Right atrium auricular region (tissue), 2 donors: Measurements from ENCODE around the gene ANP32B. TPM values are rescaled to one million over a fixed set of nuclear protein-coding genes. Genes with fewer than 3 reads are reported as not detected.

ENCODE experiments used
- DNase-seq: peaks from one replicate; pipeline ENCODE4 v3.0.0-alpha.2; 2019; ENCODE audit warnings: low spot score
- H3K27ac ChIP-seq, 2 donors: fragments of 200-600 bp; sonication (generic); 1 replicate in 1 of 2; 2 replicates in 1 of 2; pipeline ENCODE4 v1.5.1; 2016 to 2019
- H3K27me3 ChIP-seq, 2 donors: fragments of 200-600 bp; sonication (generic); one replicate each; pipeline versions ENCODE4 v1.5.1 to v1.6.0; 2017 to 2019
- H3K36me3 ChIP-seq: fragments of 200-600 bp; sonication (generic); one replicate; pipeline ENCODE4 v1.5.1; 2016
- H3K4me1 ChIP-seq, 2 donors: fragments of 200-600 bp; sonication (generic); one replicate each; pipeline versions ENCODE4 v1.5.1 to v1.6.0; 2017 to 2019
- H3K4me3 ChIP-seq, 2 donors: fragments of 200-600 bp; sonication (generic); 1 replicate in 1 of 2; 2 replicates in 1 of 2; pipeline ENCODE4 v1.5.1; 2017 to 2019; ENCODE audit warnings: mild to moderate bottlenecking in 1 of 2, moderate library complexity in 1 of 2
- H3K9me3 ChIP-seq, 2 donors: fragments of 200-600 bp; sonication (generic); one replicate each; pipeline ENCODE4 v1.5.1; 2019
- total RNA-seq, 2 donors: library from RNA; depleted of rRNA; stranded (reverse); fragments of >200 nt; gene quantifications; one replicate each; pipeline ENCODE4 v1.1.0, GENCODE V29; 2016
- TF ChIP-seq, protein P1 (sequence below), 2 donors: fragments of 200-600 bp; sonication (generic); IDR thresholded peaks; one replicate each; pipeline ENCODE4 v1.5.1; 2019; ENCODE audit warnings: antibody characterized with exemption in 2 of 2

The ANP32B gene
- total RNA-seq, 2 donors from 2014 or later, result 19.5 to 26.8 TPM

DNA sequence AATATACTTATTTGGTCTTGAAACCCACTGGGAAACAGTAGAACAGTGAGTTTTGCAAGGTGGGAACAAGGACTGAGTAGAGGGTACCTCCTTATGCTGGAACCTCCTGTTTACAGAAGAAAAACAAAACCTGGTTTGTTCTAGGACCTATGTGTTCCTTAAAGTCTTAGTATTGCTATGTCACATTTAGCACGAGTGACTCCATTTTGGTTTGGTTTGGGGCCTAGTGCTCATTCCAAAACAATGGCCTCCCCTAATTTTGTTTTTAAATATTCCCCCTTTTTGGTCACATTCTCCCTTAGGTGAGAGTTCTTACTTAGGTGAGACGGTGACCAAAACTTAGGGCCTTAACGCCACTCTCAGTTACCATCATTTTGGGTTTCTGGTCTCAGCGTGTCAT lies 67.2 kb downstream of the ANP32B start:
- H3K4me3 ChIP-seq, result no peak overlapping the region
- no peaks in the 10 kb centered on the region for H3K9me3 ChIP-seq
- DNase-seq, result no peak
- TF ChIP-seq, protein P1, sequence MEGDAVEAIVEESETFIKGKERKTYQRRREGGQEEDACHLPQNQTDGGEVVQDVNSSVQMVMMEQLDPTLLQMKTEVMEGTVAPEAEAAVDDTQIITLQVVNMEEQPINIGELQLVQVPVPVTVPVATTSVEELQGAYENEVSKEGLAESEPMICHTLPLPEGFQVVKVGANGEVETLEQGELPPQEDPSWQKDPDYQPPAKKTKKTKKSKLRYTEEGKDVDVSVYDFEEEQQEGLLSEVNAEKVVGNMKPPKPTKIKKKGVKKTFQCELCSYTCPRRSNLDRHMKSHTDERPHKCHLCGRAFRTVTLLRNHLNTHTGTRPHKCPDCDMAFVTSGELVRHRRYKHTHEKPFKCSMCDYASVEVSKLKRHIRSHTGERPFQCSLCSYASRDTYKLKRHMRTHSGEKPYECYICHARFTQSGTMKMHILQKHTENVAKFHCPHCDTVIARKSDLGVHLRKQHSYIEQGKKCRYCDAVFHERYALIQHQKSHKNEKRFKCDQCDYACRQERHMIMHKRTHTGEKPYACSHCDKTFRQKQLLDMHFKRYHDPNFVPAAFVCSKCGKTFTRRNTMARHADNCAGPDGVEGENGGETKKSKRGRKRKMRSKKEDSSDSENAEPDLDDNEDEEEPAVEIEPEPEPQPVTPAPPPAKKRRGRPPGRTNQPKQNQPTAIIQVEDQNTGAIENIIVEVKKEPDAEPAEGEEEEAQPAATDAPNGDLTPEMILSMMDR (IDR thresholded peaks at IDR 0.05), result no peak
- H3K27me3 ChIP-seq, result no peaks in the 10 kb centered on the region
- no peaks in the 10 kb centered on the region for H3K36me3 ChIP-seq
- H3K27ac ChIP-seq, result no peak overlapping the region
- no peaks in the 10 kb centered on the region for H3K4me1 ChIP-seq

DNA sequence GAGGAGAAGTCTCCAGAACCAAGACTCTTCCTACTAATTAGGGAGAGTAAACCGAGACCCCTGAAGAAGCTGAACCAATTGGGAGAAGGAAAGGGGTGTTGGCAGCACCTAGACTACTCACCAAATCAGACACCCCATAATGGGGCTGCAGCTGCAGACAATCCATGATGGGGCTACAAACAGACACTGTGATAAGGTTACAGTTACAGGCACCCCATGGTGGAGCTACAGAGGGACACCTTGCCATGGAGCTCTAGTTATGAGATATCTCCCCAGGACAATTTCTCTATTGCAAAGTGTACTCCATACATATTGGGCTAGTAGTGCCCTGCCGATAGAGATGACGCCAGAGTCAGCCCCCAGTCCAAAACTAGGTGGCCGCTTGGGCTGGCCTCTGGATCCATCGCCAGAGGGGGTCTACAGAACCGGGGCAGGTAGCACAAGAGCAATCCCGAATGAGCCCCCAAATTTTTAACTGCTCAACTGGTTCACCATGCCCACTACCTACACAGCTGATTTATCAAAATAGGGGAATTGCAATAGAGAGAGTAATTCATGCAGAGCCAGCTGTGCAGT lies 71.3 kb downstream of the ANP32B start:
- H3K4me3 ChIP-seq, result no peak overlapping the region

DNA sequence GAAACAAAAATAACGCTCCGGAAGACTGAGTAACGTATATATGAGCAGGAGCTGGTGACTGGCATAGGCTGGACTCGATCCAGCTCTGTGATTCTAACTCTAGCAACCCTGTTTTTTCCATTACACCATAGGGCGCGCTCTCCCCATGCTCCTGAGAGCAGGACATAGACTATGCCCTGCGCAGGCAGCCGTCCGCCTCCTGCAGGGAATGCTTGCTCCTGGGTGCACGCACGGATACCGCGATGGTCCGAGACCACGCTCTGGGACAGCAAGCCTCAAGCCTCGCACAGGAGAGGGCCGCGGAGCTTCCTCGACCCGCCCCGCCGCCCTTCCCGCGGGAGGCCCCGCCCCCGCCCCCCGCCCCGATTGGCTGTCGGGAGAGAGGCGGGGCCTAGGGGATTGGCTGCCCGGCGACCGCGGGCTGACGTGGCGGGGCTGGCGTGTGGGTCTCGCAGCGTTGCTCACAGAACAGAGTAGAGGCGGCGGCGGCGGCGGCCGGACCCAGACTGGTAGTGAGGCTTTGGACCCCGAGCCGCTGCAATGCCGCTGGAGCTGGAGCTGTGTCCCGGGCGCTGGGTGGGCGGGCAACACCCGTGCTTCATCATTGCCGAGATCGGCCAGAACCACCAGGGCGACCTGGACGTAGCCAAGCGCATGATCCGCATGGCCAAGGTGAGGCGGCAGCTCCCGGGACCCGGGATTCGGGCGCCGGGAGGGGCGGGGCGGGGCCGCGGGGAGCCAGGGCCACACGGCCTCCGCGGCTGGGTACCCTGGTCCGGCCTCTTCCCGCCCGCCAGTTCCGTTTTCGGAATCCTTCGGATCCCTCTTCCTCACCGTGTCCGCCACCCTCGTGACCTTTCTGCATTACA lies 73.4 kb downstream of the ANP32B start, which contains the start of gene NANS:
Gene NANS, plus strand, starts transcription at position 464 of the 869 bp plus-strand sequence. Its CDS starts 77 bp downstream, at position 541.
- TF ChIP-seq, protein P1 (IDR thresholded peaks at IDR 0.05), result no peak
- DNase-seq, result peak; percentile 95

More for the DNA sequence above, 71.3 kb downstream of the ANP32B start:
- no peaks in the 10 kb centered on the region for H3K27me3 ChIP-seq
- H3K9me3 ChIP-seq, result no peaks in the 10 kb centered on the region
- H3K27ac ChIP-seq, result no peak overlapping the region
- no peaks in the 10 kb centered on the region for H3K36me3 ChIP-seq
- H3K4me1 ChIP-seq, result peaks cover 0 to 21% of the 10 kb centered on the region in 2 donors
- no peak for DNase-seq
- TF ChIP-seq, protein P1 (IDR thresholded peaks at IDR 0.05), result no peak

DNA sequence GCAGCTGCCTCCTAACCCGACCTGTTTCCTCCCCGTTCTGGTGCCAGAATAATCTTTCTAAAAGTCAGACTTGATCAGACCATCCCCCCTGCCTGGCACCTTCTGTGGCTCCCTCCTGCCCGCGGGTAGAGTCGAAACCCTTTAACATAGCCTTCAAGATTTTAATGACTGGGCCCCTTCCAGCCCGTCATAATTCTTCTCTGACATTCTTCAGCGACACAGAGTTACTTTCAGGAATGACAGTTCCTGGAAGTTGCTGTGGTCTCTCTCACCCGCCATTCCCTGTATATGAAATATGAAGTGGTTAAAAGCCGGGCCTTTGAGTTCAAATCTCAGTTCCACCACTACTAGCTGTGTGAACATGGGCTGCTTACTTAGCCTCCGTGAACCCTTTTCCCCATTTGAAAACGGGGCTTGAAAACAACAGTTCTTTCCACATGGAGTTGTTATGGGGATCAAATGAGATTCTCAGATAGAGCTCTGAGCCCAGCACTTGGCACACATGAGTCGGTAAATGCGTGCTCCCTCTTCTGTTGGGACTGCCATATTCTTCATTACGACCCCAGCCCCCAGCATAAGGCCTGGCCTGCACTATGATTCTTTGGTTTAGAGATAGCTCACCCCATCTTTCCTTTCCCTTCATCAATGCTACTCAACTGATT lies 74.1 kb downstream of the ANP32B start:
- Histone ChIP-seq H3K4me1 (peaks cover 0 to 21% of the 10 kb centered on the region in 2 donors), H3K9me3 (no peaks in the 10 kb centered on the region), H3K4me3 (peak overlapping the region; percentile 69 to 72), H3K27me3 (no peaks in the 10 kb centered on the region), H3K36me3 (peaks cover 18% of the 10 kb centered on the region), H3K27ac (peak overlapping the region; percentile 89 to 96)
- no peak for DNase-seq
- TF ChIP-seq, protein P1 (IDR thresholded peaks at IDR 0.05), result no peak

More for the DNA sequence above, 73.4 kb downstream of the ANP32B start, which contains the start of gene NANS:
- peak within 1 kb of the TSS; percentile 89 to 96 for H3K27ac ChIP-seq
- H3K4me3 ChIP-seq, result peak within 1 kb of the TSS; percentile 69 to 72
- H3K27me3 ChIP-seq, result no peaks in the 10 kb centered on the region
- H3K9me3 ChIP-seq, result no peaks in the 10 kb centered on the region
- H3K4me1 ChIP-seq, result peaks cover 0 to 21% of the 10 kb centered on the region in 2 donors
- peaks cover 11% of the 10 kb centered on the region for H3K36me3 ChIP-seq

DNA sequence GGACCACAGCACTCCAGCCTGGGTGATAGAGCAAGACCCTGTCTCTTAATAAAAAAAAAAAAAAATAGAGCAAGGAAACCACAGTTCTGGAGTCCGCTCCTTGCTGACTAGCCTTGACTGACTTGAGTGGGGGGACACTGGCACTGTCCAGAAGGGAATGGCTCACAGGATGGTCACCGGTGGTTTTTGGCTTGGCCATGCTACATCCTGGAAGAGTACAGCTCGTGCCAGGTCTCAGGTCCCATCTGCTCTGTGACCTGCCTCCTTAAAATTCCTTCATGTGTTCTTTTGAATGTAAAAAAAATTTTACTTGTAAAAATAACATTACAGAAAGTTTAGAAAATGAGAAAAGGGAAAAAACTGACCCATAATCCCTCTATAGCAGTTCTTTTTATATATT lies 79.0 kb downstream of the ANP32B start:
- TF ChIP-seq, protein P1 (IDR thresholded peaks at IDR 0.05), result no peak
- Histone ChIP-seq H3K36me3 (peaks cover 45% of the 10 kb centered on the region), H3K4me1 (peaks cover 0 to 15% of the 10 kb centered on the region in 2 donors), H3K4me3 (no peak overlapping the region), H3K27me3 (no peaks in the 10 kb centered on the region), H3K9me3 (no peaks in the 10 kb centered on the region), H3K27ac (no peak overlapping the region)
- DNase-seq, result no peak
